ENCODE results near the gene GPR84.

The GPR84 gene

GRCh38 chr12:54404061-54405004 lies 40.0 kb upstream of the GPR84 start:
- H3K36me3 ChIP-seq (ENCODE audit: control insufficient read depth in 2 of 2, insufficient read depth in 2 of 2, low read length in 2 of 2): peaks cover 29 to 40% of the 10 kb centered on the region in 2 donors
- no peak overlapping the region for H3K4me3 ChIP-seq (ENCODE audit: low read length in 2 of 2)
- no peak overlapping the region for H3K9ac ChIP-seq (ENCODE audit: low read depth in 1 of 2, low read length in 2 of 2)

GRCh38 chr12:54401119-54401518 lies 36.8 kb upstream of the GPR84 start:
- Histone ChIP-seq H3K27me3 (ENCODE audit: control insufficient read depth in 2 of 2, insufficient read depth in 2 of 2, low read length in 2 of 2) (no peaks in the 10 kb centered on the region), H3K9ac (ENCODE audit: low read depth in 1 of 2, low read length in 2 of 2) (no peak overlapping the region), H3K4me1 (ENCODE audit: control insufficient read depth in 2 of 2, insufficient read depth in 2 of 2, low read length in 2 of 2) (no peaks in the 10 kb centered on the region), H3K27ac (ENCODE audit: low read depth in 2 of 2, low read length in 2 of 2) (no peak overlapping the region), H3K4me3 (ENCODE audit: low read length in 2 of 2) (no peak overlapping the region), H3K36me3 (ENCODE audit: control insufficient read depth in 2 of 2, insufficient read depth in 2 of 2, low read length in 2 of 2) (peaks cover 33 to 43% of the 10 kb centered on the region in 2 donors), H3K9me3 (ENCODE audit: control insufficient read depth in 2 of 2, low read length in 2 of 2) (no peaks in the 10 kb centered on the region)

More at GRCh38 chr12:54404061-54405004, 40.0 kb upstream of the GPR84 start:
- Histone ChIP-seq H3K4me1 (ENCODE audit: control insufficient read depth in 2 of 2, insufficient read depth in 2 of 2, low read length in 2 of 2) (no peaks in the 10 kb centered on the region), H3K27me3 (ENCODE audit: control insufficient read depth in 2 of 2, insufficient read depth in 2 of 2, low read length in 2 of 2) (no peaks in the 10 kb centered on the region), H3K27ac (ENCODE audit: low read depth in 2 of 2, low read length in 2 of 2) (no peak overlapping the region), H3K9me3 (ENCODE audit: control insufficient read depth in 2 of 2, low read length in 2 of 2) (no peaks in the 10 kb centered on the region)

- peaks cover 29 to 48% of the 10 kb centered on the region in 2 donors for H3K36me3 ChIP-seq (ENCODE audit: control insufficient read depth in 2 of 2, insufficient read depth in 2 of 2, low read length in 2 of 2)
- no peaks in the 10 kb centered on the region for H3K9me3 ChIP-seq (ENCODE audit: control insufficient read depth in 2 of 2, low read length in 2 of 2)
- H3K4me1 ChIP-seq (ENCODE audit: control insufficient read depth in 2 of 2, insufficient read depth in 2 of 2, low read length in 2 of 2): no peaks in the 10 kb centered on the region
- H3K27ac ChIP-seq (ENCODE audit: low read depth in 2 of 2, low read length in 2 of 2): no peak overlapping the region
- H3K4me3 ChIP-seq (ENCODE audit: low read length in 2 of 2): no peak overlapping the region
- no peak overlapping the region for H3K9ac ChIP-seq (ENCODE audit: low read depth in 1 of 2, low read length in 2 of 2)
- H3K27me3 ChIP-seq (ENCODE audit: control insufficient read depth in 2 of 2, insufficient read depth in 2 of 2, low read length in 2 of 2): no peaks in the 10 kb centered on the region
Observed at GRCh38 chr12:54398995-54399793, 34.9 kb upstream of the GPR84 start.

- Histone ChIP-seq H3K9me3 (ENCODE audit: control insufficient read depth in 2 of 2, low read length in 2 of 2) (no peaks in the 10 kb centered on the region), H3K4me3 (ENCODE audit: low read length in 2 of 2) (no peak overlapping the region), H3K4me1 (ENCODE audit: control insufficient read depth in 2 of 2, insufficient read depth in 2 of 2, low read length in 2 of 2) (no peaks in the 10 kb centered on the region), H3K36me3 (ENCODE audit: control insufficient read depth in 2 of 2, insufficient read depth in 2 of 2, low read length in 2 of 2) (peaks cover 21 to 42% of the 10 kb centered on the region in 2 donors), H3K27ac (ENCODE audit: low read depth in 2 of 2, low read length in 2 of 2) (no peak overlapping the region), H3K9ac (ENCODE audit: low read depth in 1 of 2, low read length in 2 of 2) (no peak overlapping the region), H3K27me3 (ENCODE audit: control insufficient read depth in 2 of 2, insufficient read depth in 2 of 2, low read length in 2 of 2) (no peaks in the 10 kb centered on the region)
Observed at GRCh38 chr12:54398218-54398617, 33.9 kb upstream of the GPR84 start.

- Histone ChIP-seq H3K4me3 (ENCODE audit: low read length in 2 of 2) (no peak overlapping the region), H3K9ac (ENCODE audit: low read depth in 1 of 2, low read length in 2 of 2) (no peak overlapping the region), H3K27ac (ENCODE audit: low read depth in 2 of 2, low read length in 2 of 2) (no peak overlapping the region), H3K36me3 (ENCODE audit: control insufficient read depth in 2 of 2, insufficient read depth in 2 of 2, low read length in 2 of 2) (peaks cover 17 to 36% of the 10 kb centered on the region in 2 donors), H3K4me1 (ENCODE audit: control insufficient read depth in 2 of 2, insufficient read depth in 2 of 2, low read length in 2 of 2) (no peaks in the 10 kb centered on the region), H3K9me3 (ENCODE audit: control insufficient read depth in 2 of 2, low read length in 2 of 2) (no peaks in the 10 kb centered on the region), H3K27me3 (ENCODE audit: control insufficient read depth in 2 of 2, insufficient read depth in 2 of 2, low read length in 2 of 2) (peaks cover 0 to 4% of the 10 kb centered on the region in 2 donors)
Observed at GRCh38 chr12:54397157-54397556, 32.9 kb upstream of the GPR84 start.

GRCh38 chr12:54395545-54395944 lies 31.3 kb upstream of the GPR84 start:
- Histone ChIP-seq H3K27me3 (ENCODE audit: control insufficient read depth in 2 of 2, insufficient read depth in 2 of 2, low read length in 2 of 2) (peaks cover 0 to 4% of the 10 kb centered on the region in 2 donors), H3K4me1 (ENCODE audit: control insufficient read depth in 2 of 2, insufficient read depth in 2 of 2, low read length in 2 of 2) (no peaks in the 10 kb centered on the region), H3K4me3 (ENCODE audit: low read length in 2 of 2) (no peak overlapping the region), H3K27ac (ENCODE audit: low read depth in 2 of 2, low read length in 2 of 2) (no peak overlapping the region), H3K9ac (ENCODE audit: low read depth in 1 of 2, low read length in 2 of 2) (no peak overlapping the region), H3K9me3 (ENCODE audit: control insufficient read depth in 2 of 2, low read length in 2 of 2) (no peaks in the 10 kb centered on the region), H3K36me3 (ENCODE audit: control insufficient read depth in 2 of 2, insufficient read depth in 2 of 2, low read length in 2 of 2) (peaks cover 12 to 26% of the 10 kb centered on the region in 2 donors)

- Histone ChIP-seq H3K9me3 (ENCODE audit: control insufficient read depth in 2 of 2, low read length in 2 of 2) (no peaks in the 10 kb centered on the region), H3K9ac (ENCODE audit: low read depth in 1 of 2, low read length in 2 of 2) (no peak overlapping the region), H3K27me3 (ENCODE audit: control insufficient read depth in 2 of 2, insufficient read depth in 2 of 2, low read length in 2 of 2) (peaks cover 0 to 4% of the 10 kb centered on the region in 2 donors), H3K4me1 (ENCODE audit: control insufficient read depth in 2 of 2, insufficient read depth in 2 of 2, low read length in 2 of 2) (no peaks in the 10 kb centered on the region), H3K4me3 (ENCODE audit: low read length in 2 of 2) (no peak overlapping the region), H3K36me3 (ENCODE audit: control insufficient read depth in 2 of 2, insufficient read depth in 2 of 2, low read length in 2 of 2) (peaks cover 12 to 24% of the 10 kb centered on the region in 2 donors), H3K27ac (ENCODE audit: low read depth in 2 of 2, low read length in 2 of 2) (no peak overlapping the region)
Observed at GRCh38 chr12:54394986-54395385, 30.7 kb upstream of the GPR84 start.

GRCh38 chr12:54394281-54394719 lies 30.0 kb upstream of the GPR84 start:
- Histone ChIP-seq H3K36me3 (ENCODE audit: control insufficient read depth in 2 of 2, insufficient read depth in 2 of 2, low read length in 2 of 2) (peaks cover 12 to 21% of the 10 kb centered on the region in 2 donors), H3K9me3 (ENCODE audit: control insufficient read depth in 2 of 2, low read length in 2 of 2) (no peaks in the 10 kb centered on the region), H3K27me3 (ENCODE audit: control insufficient read depth in 2 of 2, insufficient read depth in 2 of 2, low read length in 2 of 2) (peaks cover 0 to 4% of the 10 kb centered on the region in 2 donors), H3K4me3 (ENCODE audit: low read length in 2 of 2) (no peak overlapping the region), H3K9ac (ENCODE audit: low read depth in 1 of 2, low read length in 2 of 2) (no peak overlapping the region), H3K27ac (ENCODE audit: low read depth in 2 of 2, low read length in 2 of 2) (no peak overlapping the region), H3K4me1 (ENCODE audit: control insufficient read depth in 2 of 2, insufficient read depth in 2 of 2, low read length in 2 of 2) (no peaks in the 10 kb centered on the region)

- Histone ChIP-seq H3K9ac (ENCODE audit: low read depth in 1 of 2, low read length in 2 of 2) (no peak overlapping the region), H3K4me3 (ENCODE audit: low read length in 2 of 2) (no peak overlapping the region), H3K4me1 (ENCODE audit: control insufficient read depth in 2 of 2, insufficient read depth in 2 of 2, low read length in 2 of 2) (no peaks in the 10 kb centered on the region), H3K36me3 (ENCODE audit: control insufficient read depth in 2 of 2, insufficient read depth in 2 of 2, low read length in 2 of 2) (peaks cover 12 to 20% of the 10 kb centered on the region in 2 donors), H3K9me3 (ENCODE audit: control insufficient read depth in 2 of 2, low read length in 2 of 2) (no peaks in the 10 kb centered on the region), H3K27me3 (ENCODE audit: control insufficient read depth in 2 of 2, insufficient read depth in 2 of 2, low read length in 2 of 2) (peaks cover 0 to 4% of the 10 kb centered on the region in 2 donors), H3K27ac (ENCODE audit: low read depth in 2 of 2, low read length in 2 of 2) (no peak overlapping the region)
Observed at GRCh38 chr12:54393743-54394142, 29.5 kb upstream of the GPR84 start.

GRCh38 chr12:54393207-54393609 lies 28.9 kb upstream of the GPR84 start:
- no peaks in the 10 kb centered on the region for H3K9me3 ChIP-seq (ENCODE audit: control insufficient read depth in 2 of 2, low read length in 2 of 2)
- no peak overlapping the region for H3K9ac ChIP-seq (ENCODE audit: low read depth in 1 of 2, low read length in 2 of 2)
- H3K27ac ChIP-seq (ENCODE audit: low read depth in 2 of 2, low read length in 2 of 2): no peak overlapping the region
- no peak overlapping the region for H3K4me3 ChIP-seq (ENCODE audit: low read length in 2 of 2)
- peaks cover under 1 to 3% of the 10 kb centered on the region in 2 donors for H3K4me1 ChIP-seq (ENCODE audit: control insufficient read depth in 2 of 2, insufficient read depth in 2 of 2, low read length in 2 of 2)
- peaks cover 0 to 4% of the 10 kb centered on the region in 2 donors for H3K27me3 ChIP-seq (ENCODE audit: control insufficient read depth in 2 of 2, insufficient read depth in 2 of 2, low read length in 2 of 2)
- H3K36me3 ChIP-seq (ENCODE audit: control insufficient read depth in 2 of 2, insufficient read depth in 2 of 2, low read length in 2 of 2): peaks cover 8 to 17% of the 10 kb centered on the region in 2 donors
